ENCODE measurements around the gene PRKCE. TPM values are rescaled to one million over a fixed set of nuclear protein-coding genes. Genes with fewer than 3 reads are reported as not detected.

The PRKCE gene
- total and polyA plus RNA-seq, 3 experiments from 2014 or later = 3.1 to 9.6 (median 7.9) TPM

DNA sequence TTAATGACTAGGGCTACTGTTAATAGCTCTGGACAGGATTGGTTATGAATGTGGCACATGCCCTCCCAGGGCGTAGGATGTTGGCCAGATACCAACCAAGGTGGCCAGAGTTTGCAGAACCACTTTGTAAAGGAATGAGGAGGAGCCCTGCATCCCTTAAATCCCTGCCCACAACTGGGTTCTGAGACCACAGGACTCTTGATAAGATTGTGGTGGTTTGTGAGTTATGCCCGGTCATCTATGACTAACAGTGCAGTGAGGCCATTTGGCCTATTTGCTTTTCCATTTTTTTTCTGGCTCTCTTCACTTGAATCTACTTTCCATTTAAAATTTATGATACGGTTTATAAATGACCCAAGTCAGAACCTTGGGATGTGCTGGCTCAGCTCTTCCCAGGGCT is 294.5 kb downstream of the PRKCE start:
- CTCF ChIA-PET = no interaction called here
- no peak for DNase-seq
- no peaks in the 10 kb centered on the region for H3K9me3 ChIP-seq (ENCODE audit: low read length)
- Mint-ChIP-seq H3K4me1 (peaks cover 2 to 8% (median 3%) of the 10 kb centered on the region in 3 donors), H3K4me3 (no peak overlapping the region), H3K27ac (no peak overlapping the region), H3K27me3 (no peaks in the 10 kb centered on the region), H3K9me3 (no peaks in the 10 kb centered on the region), H3K36me3 (peaks cover 0 to 2% (median 0%) of the 10 kb centered on the region in 3 donors)
- no peak overlapping the region for H3K27ac ChIP-seq (ENCODE audit: low read depth, low read length)
- POLR2A ChIA-PET = interaction anchor here (0.6 kb wide), 1 partner anchor 296 kb away, joined by 3 read pairs; no protein-coding TSS in a partner anchor
- H3K4me1 ChIP-seq (ENCODE audit: insufficient read depth, low read length) = no peaks in the 10 kb centered on the region
- no peaks in the 10 kb centered on the region for H3K27me3 ChIP-seq (ENCODE audit: insufficient read depth, low read length, poor library complexity, severe bottlenecking)
- no peaks in the 10 kb centered on the region for H3K36me3 ChIP-seq (ENCODE audit: insufficient read depth, low read length)
- H3K4me3 ChIP-seq (ENCODE audit: low read length) = no peak overlapping the region

DNA sequence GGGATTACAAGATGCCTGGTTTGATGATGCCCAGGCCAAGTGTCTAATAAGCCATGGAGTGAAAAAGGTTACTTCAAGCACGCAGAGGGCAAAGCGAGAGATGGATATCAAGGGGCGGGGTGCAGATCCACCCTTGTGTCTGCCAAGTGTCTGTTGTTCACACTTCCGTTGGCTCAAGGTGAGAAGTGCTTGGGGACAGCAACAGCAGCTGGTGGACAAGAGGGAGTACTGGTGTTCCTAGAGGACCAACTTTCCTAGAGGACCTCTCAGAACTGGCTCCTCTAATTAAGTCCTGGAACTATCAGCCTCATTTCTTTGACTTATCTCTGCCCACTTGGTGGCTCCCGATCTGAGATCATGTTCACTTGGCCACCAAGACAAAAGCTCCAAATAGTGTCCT is 299.1 kb downstream of the PRKCE start:
- no peak overlapping the region for H3K27ac Mint-ChIP-seq

DNA sequence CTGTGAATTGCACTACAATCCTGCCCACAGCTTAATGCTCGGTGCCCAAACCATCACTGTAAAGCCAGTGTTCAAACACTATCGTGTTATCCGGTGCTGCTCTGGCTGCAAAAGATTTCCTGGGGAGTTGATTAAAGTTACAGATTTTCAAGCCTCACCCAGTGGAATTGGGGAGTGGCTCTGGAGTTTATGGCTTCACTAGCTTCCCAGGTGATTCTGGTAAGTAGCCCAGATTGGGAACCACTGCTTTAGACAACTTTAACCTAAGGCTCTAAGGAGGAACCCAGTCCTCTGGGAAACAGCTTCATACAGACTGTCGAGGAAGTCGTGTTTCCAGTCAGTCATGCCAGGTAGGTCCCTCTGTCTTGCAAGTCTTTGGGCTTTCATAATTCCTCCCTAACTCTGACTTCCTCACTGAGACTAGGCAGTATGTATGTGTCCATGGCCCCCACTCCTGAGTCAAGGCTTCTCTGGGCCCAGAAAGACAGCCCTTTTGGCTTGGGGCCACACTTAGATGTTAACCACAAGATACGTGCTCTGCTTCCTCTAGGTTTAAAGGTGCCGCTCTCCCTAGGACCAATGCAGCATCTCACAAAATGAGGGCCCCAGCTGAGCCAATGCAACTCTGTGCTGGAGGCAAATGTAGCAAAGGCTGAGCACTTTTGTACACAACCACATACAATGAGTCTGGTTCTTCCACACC is 299.7 kb downstream of the PRKCE start:
- Histone ChIP-seq H3K36me3 (ENCODE audit: insufficient read depth, low read length) (no peaks in the 10 kb centered on the region), H3K9me3 (ENCODE audit: low read length) (no peaks in the 10 kb centered on the region), H3K4me1 (ENCODE audit: insufficient read depth, low read length) (no peaks in the 10 kb centered on the region), H3K27ac (ENCODE audit: low read depth, low read length) (no peak overlapping the region), H3K27me3 (ENCODE audit: insufficient read depth, low read length, poor library complexity, severe bottlenecking) (no peaks in the 10 kb centered on the region), H3K4me3 (ENCODE audit: low read length) (no peak overlapping the region)
- peak in 1 of 5 donors; percentile 10 for DNase-seq
- Mint-ChIP-seq H3K9me3 (no peaks in the 10 kb centered on the region), H3K4me1 (peaks cover 8 to 14% (median 9%) of the 10 kb centered on the region in 3 donors), H3K4me3 (no peak overlapping the region), H3K27me3 (no peaks in the 10 kb centered on the region), H3K27ac (no peak overlapping the region), H3K36me3 (no peaks in the 10 kb centered on the region)
- CTCF ChIA-PET = interaction anchor here (0.9 kb wide), 1 partner anchor 11 kb away, joined by 3 read pairs; no protein-coding TSS in a partner anchor
- POLR2A ChIA-PET = interaction anchor here (0.6 kb wide), 1 partner anchor 1348 kb away, joined by 3 read pairs; no protein-coding TSS in a partner anchor

More for the DNA sequence above, 299.1 kb downstream of the PRKCE start:
- no peaks in the 10 kb centered on the region for H3K9me3 ChIP-seq (ENCODE audit: low read length)
- Mint-ChIP-seq H3K9me3 (no peaks in the 10 kb centered on the region), H3K4me1 (peaks cover 8 to 14% (median 9%) of the 10 kb centered on the region in 3 donors), H3K36me3 (no peaks in the 10 kb centered on the region), H3K4me3 (no peak overlapping the region), H3K27me3 (no peaks in the 10 kb centered on the region)
- ChIA-PET CTCF (interaction anchor here (0.9 kb wide), 1 partner anchor 12 kb away, joined by 3 read pairs; no protein-coding TSS in a partner anchor), POLR2A (no interaction called here)
- H3K27ac ChIP-seq (ENCODE audit: low read depth, low read length) = no peak overlapping the region
- no peaks in the 10 kb centered on the region for H3K4me1 ChIP-seq (ENCODE audit: insufficient read depth, low read length)
- no peaks in the 10 kb centered on the region for H3K36me3 ChIP-seq (ENCODE audit: insufficient read depth, low read length)
- no peak overlapping the region for H3K4me3 ChIP-seq (ENCODE audit: low read length)
- no peaks in the 10 kb centered on the region for H3K27me3 ChIP-seq (ENCODE audit: insufficient read depth, low read length, poor library complexity, severe bottlenecking)
- DNase-seq = no peak

DNA sequence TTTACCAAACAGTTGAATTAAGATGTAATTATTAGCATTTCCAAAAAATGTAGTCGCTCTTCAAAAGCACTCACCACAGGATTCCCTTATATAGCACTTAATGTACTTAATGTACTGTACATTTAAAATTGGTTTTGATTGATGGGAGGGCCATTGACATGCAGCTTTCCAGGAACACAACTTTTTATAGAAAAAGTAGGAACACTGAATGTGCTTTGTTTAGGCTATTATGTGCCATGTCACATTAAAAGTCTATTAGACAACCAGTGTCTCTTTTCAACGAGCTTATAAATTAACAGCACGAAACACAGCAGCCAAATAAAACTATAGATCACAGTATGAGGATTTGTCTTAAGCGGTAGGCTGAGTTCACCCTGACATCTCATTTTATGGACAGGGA is 301.1 kb downstream of the PRKCE start:
- peak overlapping the region in 1 of 8 donors; percentile 11 for H3K27ac Mint-ChIP-seq
- H3K4me3 Mint-ChIP-seq = no peak overlapping the region
- no peaks in the 10 kb centered on the region for H3K27me3 Mint-ChIP-seq
- Histone ChIP-seq H3K4me1 (ENCODE audit: insufficient read depth, low read length) (no peaks in the 10 kb centered on the region), H3K27me3 (ENCODE audit: insufficient read depth, low read length, poor library complexity, severe bottlenecking) (no peaks in the 10 kb centered on the region), H3K4me3 (ENCODE audit: low read length) (no peak overlapping the region), H3K36me3 (ENCODE audit: insufficient read depth, low read length) (no peaks in the 10 kb centered on the region), H3K9me3 (ENCODE audit: low read length) (no peaks in the 10 kb centered on the region), H3K27ac (ENCODE audit: low read depth, low read length) (no peak overlapping the region)
- ChIA-PET POLR2A (no interaction called here), CTCF (no interaction called here)
- DNase-seq = no peak
- H3K9me3 Mint-ChIP-seq = no peaks in the 10 kb centered on the region
- H3K4me1 Mint-ChIP-seq = peaks cover 8 to 14% (median 9%) of the 10 kb centered on the region in 3 donors
- H3K36me3 Mint-ChIP-seq = no peaks in the 10 kb centered on the region

DNA sequence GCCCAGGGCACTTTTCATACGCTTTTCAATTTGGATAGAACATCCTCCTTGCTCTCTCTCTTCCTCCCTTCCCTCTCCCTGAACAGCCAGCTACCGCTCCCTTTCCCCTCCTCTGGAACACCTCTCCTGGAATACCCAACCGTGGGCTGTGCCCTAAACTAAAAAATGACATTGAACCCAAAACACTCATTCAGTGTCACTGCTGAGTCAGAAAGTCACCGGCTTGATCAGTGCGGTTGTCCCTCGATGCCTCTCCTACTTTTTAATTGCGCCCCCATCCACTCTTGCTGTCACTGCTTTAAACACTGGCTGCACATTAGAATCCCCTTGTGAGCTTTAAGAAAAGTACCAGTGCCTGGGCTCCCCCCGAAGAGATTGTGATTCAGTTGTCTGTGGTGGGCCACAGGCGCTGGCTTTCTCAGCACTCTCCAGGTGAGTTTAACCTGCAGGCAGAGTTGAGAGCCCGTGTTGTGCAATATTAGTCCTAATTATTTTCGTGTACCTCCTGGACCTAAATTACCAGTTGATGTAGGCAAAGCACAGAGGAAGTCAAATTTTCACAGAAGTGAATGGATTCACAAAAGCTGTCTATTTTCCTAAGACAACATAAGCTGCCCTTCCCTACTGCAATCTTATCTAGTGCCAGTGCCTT is 302.0 kb downstream of the PRKCE start:
- H3K36me3 Mint-ChIP-seq = no peaks in the 10 kb centered on the region
- POLR2A ChIA-PET = no interaction called here
- H3K4me3 Mint-ChIP-seq = no peak overlapping the region
- Histone ChIP-seq H3K27me3 (ENCODE audit: insufficient read depth, low read length, poor library complexity, severe bottlenecking) (no peaks in the 10 kb centered on the region), H3K36me3 (ENCODE audit: insufficient read depth, low read length) (no peaks in the 10 kb centered on the region), H3K4me1 (ENCODE audit: insufficient read depth, low read length) (no peaks in the 10 kb centered on the region), H3K4me3 (ENCODE audit: low read length) (no peak overlapping the region), H3K27ac (ENCODE audit: low read depth, low read length) (no peak overlapping the region), H3K9me3 (ENCODE audit: low read length) (no peaks in the 10 kb centered on the region)
- peaks cover 8 to 14% (median 9%) of the 10 kb centered on the region in 3 donors for H3K4me1 Mint-ChIP-seq
- no peaks in the 10 kb centered on the region for H3K9me3 Mint-ChIP-seq
- no peak for DNase-seq
- CTCF ChIA-PET = no interaction called here
- H3K27me3 Mint-ChIP-seq = no peaks in the 10 kb centered on the region
- H3K27ac Mint-ChIP-seq = peak overlapping the region in 1 of 8 donors; percentile 7

DNA sequence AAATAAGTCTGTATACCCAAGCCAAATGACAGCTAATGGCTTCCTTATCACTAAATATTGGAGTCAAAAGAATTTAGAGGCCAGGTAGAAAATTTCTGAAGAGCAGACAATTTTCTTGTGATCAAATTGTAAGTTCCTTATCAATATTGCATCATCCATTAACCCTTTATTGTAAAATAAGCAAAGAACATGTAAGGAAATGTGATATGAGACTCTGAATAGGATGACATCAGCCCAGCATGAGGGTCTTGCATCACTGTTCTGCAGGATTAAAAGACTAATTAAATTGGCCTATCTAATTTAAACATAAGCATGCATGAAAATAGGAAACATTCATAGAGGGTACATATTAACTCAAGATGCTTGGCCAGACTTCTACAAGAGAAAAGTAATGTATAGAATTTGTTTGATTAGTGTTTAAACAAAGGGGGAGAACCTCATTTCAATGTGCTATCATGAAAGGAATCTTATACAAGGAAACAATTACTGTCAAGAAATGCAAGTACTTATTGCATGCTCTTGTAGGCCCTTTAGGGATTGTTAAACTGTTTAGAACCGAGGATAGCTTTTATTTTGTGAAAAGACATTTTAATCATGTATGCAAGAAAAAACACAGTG is 302.9 kb downstream of the PRKCE start:
- Histone ChIP-seq H3K27ac (ENCODE audit: low read depth, low read length) (no peak overlapping the region), H3K36me3 (ENCODE audit: insufficient read depth, low read length) (no peaks in the 10 kb centered on the region), H3K4me1 (ENCODE audit: insufficient read depth, low read length) (no peaks in the 10 kb centered on the region), H3K27me3 (ENCODE audit: insufficient read depth, low read length, poor library complexity, severe bottlenecking) (no peaks in the 10 kb centered on the region), H3K4me3 (ENCODE audit: low read length) (no peak overlapping the region), H3K9me3 (ENCODE audit: low read length) (no peaks in the 10 kb centered on the region)
- ChIA-PET POLR2A (no interaction called here), CTCF (no interaction called here)
- no peak overlapping the region for H3K4me3 Mint-ChIP-seq
- no peak overlapping the region for H3K27ac Mint-ChIP-seq
- DNase-seq = no peak
- H3K4me1 Mint-ChIP-seq = peaks cover 8 to 14% (median 9%) of the 10 kb centered on the region in 3 donors
- no peaks in the 10 kb centered on the region for H3K36me3 Mint-ChIP-seq
- H3K27me3 Mint-ChIP-seq = no peaks in the 10 kb centered on the region
- H3K9me3 Mint-ChIP-seq = no peaks in the 10 kb centered on the region

DNA sequence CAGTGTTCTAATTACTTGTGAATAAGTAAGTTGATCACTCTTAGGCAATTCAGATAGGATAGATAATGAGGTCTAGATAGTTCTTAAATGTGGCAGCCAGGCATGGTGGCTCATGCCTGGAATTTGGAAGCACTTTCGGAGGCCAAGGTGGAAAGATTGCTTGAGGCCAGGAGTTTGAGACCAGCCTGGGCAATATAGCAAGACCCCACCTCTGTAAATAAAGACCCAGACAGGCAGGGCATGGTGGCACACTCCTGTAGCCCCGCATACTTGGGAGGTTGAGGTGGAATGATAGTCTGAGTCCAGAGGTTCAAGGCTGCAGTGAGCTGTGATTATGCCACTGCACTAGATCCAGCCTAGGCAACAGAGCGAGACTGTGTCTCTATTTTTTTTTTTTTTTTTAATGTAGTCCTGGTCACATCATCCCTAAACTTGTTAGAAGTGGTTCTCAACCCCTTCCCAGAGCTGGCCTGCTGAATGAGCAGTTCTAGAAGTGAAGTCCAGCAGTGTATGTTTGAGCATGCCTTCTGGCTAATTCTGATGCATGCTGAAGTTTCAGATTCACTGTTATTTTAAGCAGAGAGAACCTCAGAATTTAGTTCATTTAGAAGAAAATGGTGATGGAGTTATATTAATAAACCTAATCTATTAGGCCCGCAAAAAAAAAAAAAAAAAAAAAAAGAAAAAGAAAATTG is 306.2 kb downstream of the PRKCE start:
- Histone ChIP-seq H3K36me3 (ENCODE audit: insufficient read depth, low read length) (no peaks in the 10 kb centered on the region), H3K27me3 (ENCODE audit: insufficient read depth, low read length, poor library complexity, severe bottlenecking) (no peaks in the 10 kb centered on the region), H3K27ac (ENCODE audit: low read depth, low read length) (no peak overlapping the region), H3K4me1 (ENCODE audit: insufficient read depth, low read length) (no peaks in the 10 kb centered on the region), H3K9me3 (ENCODE audit: low read length) (no peaks in the 10 kb centered on the region), H3K4me3 (ENCODE audit: low read length) (no peak overlapping the region)
- CTCF ChIA-PET = no interaction called here
- H3K27ac Mint-ChIP-seq = no peak overlapping the region
- POLR2A ChIA-PET = no interaction called here
- no peak overlapping the region for H3K4me3 Mint-ChIP-seq
- no peaks in the 10 kb centered on the region for H3K27me3 Mint-ChIP-seq
- H3K36me3 Mint-ChIP-seq = no peaks in the 10 kb centered on the region
- no peaks in the 10 kb centered on the region for H3K9me3 Mint-ChIP-seq
- no peak for DNase-seq
- no peaks in the 10 kb centered on the region for H3K4me1 Mint-ChIP-seq
